HEK293T (cell line): ENCODE data around the gene PODNL1.
A peak's percentile ranks its signal among the peaks of the same experiment; 100 is the strongest.

Experiments
- ARNT ChIP-seq: fragments of 450-650 bp; IDR thresholded peaks from 2 replicates; pipeline ENCODE4 v1.6.1; 2017; ENCODE audit warnings: mild to moderate bottlenecking
- BHLHE40 ChIP-seq: fragments of 450-650 bp; IDR thresholded peaks from 2 replicates; pipeline ENCODE4 v1.6.1; 2016; ENCODE audit warnings: mild to moderate bottlenecking, moderate library complexity, borderline replicate concordance
- CTBP1 ChIP-seq: fragments of 450-650 bp; IDR thresholded peaks from 2 replicates; pipeline ENCODE4 v1.6.1; 2016; ENCODE audit warnings: borderline replicate concordance
- ELF4 ChIP-seq: fragments of 450-650 bp; IDR thresholded peaks from 2 replicates; pipeline ENCODE4 v1.6.1; 2017; ENCODE audit warnings: antibody characterized with exemption
- FOXA1 ChIP-seq: fragments of 450-650 bp; IDR thresholded peaks from 2 replicates; pipeline ENCODE4 v1.6.1; 2016; ENCODE audit warnings: mild to moderate bottlenecking
- FOXM1 ChIP-seq: fragments of 450-650 bp; IDR thresholded peaks from 2 replicates; pipeline ENCODE4 v1.6.1; 2017; ENCODE audit warnings: mild to moderate bottlenecking, borderline replicate concordance
- HDGF ChIP-seq: fragments of 450-650 bp; IDR thresholded peaks from 2 replicates; pipeline ENCODE4 v1.6.1; 2017; ENCODE audit warnings: antibody characterized with exemption, borderline replicate concordance
- L3MBTL2 ChIP-seq: fragments of 450-650 bp; conservative IDR thresholded peaks from 2 replicates; pipeline ENCODE4 v1.6.1; 2016; ENCODE audit warnings: mild to moderate bottlenecking
- NFRKB ChIP-seq: fragments of 450-650 bp; IDR thresholded peaks from 2 replicates; pipeline ENCODE4 v1.6.1; 2016; ENCODE audit warnings: mild to moderate bottlenecking, moderate library complexity
- SP1 ChIP-seq: fragments of 450-650 bp; IDR thresholded peaks from 2 replicates; pipeline ENCODE4 v1.6.1; 2017
- SUZ12 ChIP-seq: fragments of 450-650 bp; IDR thresholded peaks from 2 replicates; pipeline ENCODE4 v1.6.1; 2016; ENCODE audit warnings: mild to moderate bottlenecking
- TARDBP ChIP-seq: fragments of 450-650 bp; IDR thresholded peaks from 2 replicates; pipeline ENCODE4 v1.6.1; 2016
- ZNF384 ChIP-seq: fragments of 450-650 bp; IDR thresholded peaks from 2 replicates; pipeline ENCODE4 v1.6.1; 2016
- TF ChIP-seq, protein P1 (sequence below): fragments of 450-650 bp; IDR thresholded peaks from 2 replicates; pipeline ENCODE4 v1.6.1; 2016

DNA sequence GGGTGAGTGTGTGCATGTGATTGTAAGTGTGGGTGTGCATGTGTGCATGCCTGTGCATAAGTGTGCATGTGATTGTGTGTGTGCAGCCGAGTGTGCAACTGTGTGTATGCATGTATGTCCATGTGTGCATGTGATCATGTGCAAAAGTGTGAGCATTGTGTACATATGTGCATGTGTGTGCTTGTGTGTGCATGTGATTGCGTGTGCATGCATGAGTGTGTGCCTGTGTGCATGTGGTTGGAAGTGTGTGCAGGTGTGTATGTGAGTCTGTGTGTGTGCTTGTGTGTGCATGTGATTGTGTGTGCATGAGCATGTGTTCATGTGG is 3.5 kb downstream of the PODNL1 start:
- TF ChIP-seq, protein P1, sequence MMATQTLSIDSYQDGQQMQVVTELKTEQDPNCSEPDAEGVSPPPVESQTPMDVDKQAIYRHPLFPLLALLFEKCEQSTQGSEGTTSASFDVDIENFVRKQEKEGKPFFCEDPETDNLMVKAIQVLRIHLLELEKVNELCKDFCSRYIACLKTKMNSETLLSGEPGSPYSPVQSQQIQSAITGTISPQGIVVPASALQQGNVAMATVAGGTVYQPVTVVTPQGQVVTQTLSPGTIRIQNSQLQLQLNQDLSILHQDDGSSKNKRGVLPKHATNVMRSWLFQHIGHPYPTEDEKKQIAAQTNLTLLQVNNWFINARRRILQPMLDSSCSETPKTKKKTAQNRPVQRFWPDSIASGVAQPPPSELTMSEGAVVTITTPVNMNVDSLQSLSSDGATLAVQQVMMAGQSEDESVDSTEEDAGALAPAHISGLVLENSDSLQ, result no peak
- TF ChIP-seq L3MBTL2, result no peak
- TF ChIP-seq NFRKB, result no peak
- TF ChIP-seq SUZ12, result no peak
- no peak for TF ChIP-seq SP1
- no peak for TF ChIP-seq FOXA1
- no peak for TF ChIP-seq HDGF
- no peak for TF ChIP-seq FOXM1
- TF ChIP-seq TARDBP, result peak; percentile 82
- no peak for TF ChIP-seq ZNF384
- TF ChIP-seq ARNT, result no peak
- TF ChIP-seq CTBP1, result no peak
- TF ChIP-seq ELF4, result no peak
- TF ChIP-seq BHLHE40, result no peak
